Epithelial cell of prostate (primary cell): ENCODE measurements around the gene SLC15A3.
"Not testable (repeated sequence)": the region's sequence is repeated elsewhere in the genome, so short reads cannot be mapped to it uniquely, and the experiment has no call there.

ENCODE experiments used
- DNase-seq: peaks from one replicate; pipeline ENCODE4 v3.0.0-alpha.2; 2011; ENCODE audit warnings: low read depth, low spot score
- H3K27ac ChIP-seq: fragments of 450-650 bp; 2 replicates; pipeline ENCODE4 v1.5.1; 2017; ENCODE audit warnings: mild to moderate bottlenecking

Gene SLC15A3

GRCh38 chr11:60918251-60918938 lies 33.6 kb downstream of the SLC15A3 start:
- no peak for DNase-seq
- peak overlapping the region; percentile 81 for H3K27ac ChIP-seq

DNA sequence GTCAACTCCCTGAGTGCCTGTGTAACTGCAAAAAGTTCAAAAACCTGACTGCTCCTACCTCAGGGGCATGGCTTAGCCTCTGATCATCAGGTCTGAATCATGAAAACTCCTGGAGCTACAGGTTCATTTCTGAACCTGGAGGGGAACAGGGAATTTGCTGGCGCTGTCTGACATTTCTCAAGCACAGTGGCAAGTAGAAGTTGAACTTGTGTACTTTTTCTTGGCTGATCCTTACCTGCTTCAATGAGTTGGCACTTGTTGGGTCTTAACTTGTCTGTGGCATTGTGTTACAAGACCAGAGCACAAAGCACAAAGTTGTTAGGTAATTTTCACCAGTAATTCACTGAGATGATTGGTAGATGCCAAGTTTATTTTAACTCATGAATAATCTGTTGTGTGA lies 34.7 kb downstream of the SLC15A3 start:
- peak; percentile 94 for DNase-seq
- peak overlapping the region; percentile 81 for H3K27ac ChIP-seq

DNA sequence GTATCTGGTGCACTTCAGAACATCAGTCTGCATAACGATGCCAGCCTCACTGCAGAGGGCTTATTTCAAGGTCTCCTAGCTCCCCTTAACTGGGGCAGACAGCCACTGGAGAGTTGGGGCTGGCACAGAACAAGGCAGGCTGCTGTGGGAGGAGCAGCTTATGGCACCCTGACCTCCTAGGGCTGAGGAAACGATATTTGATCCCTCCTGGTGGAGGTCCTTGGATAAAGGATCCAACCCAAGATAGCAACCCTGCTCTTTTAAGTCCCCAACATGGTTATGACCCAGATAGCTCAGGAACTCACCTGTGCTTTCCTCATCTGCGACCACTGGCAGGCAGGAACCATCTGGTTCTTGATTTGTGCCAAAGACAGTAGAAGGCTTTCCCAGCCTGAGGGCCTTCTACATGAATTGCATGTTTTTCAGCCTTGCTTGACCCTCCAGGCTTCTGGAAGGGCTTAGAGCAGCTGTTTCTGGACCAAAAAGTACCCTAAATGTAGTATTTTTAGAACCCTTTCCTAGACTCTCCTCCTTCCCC lies 35.2 kb downstream of the SLC15A3 start:
- H3K27ac ChIP-seq = peak overlapping the region; percentile 81
- no peak for DNase-seq

- no peak for DNase-seq
- peak overlapping the region; percentile 81 for H3K27ac ChIP-seq
Measured at GRCh38 chr11:60915248-60915914, 36.6 kb downstream of the SLC15A3 start.

- no peak for DNase-seq
- H3K27ac ChIP-seq = peak overlapping the region; percentile 81
Measured at GRCh38 chr11:60914633-60915247, 37.2 kb downstream of the SLC15A3 start.

DNA sequence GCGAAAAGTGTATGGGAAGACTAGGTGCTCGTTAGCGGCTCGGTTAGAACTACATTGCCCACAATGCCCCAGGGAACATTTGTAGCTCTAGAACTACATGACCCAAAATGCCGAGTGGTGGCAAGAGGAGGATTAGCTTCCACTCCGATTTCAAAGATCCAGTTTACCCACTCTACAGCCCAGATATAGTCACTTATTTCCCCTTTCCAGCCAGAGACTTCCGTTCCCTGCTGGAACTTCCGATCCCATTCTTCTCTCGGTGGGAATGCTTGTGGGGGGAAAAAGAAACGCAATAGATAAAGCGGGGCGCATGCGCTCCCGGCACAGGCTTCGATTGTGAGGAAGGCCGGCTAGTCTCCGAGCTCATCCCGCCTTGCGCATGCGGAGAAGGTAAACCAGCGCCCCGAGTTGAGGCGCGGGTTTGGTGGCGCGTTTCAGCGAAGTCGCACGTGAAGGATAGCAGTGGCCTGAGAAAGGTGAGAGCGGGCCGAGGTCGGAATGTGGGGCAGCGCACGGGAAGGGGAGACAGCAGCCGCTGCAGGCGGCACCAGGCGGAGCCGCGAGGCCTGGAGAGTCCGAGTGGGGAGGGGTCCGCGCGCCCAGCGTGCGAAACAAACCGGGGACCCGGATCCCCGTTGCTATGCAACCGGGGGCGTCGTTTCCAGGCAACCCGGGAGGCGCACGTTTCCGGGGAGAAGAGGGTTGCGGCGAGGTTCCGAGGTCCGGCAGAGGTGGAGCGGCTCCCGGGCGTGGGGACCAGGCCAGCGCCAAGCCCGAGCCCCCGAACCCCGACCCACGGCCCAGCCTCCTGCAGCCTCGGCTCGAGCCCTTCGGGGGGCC lies 38.0 kb downstream of the SLC15A3 start, which contains the start of gene TMEM109:
Gene TMEM109 (plus strand): TSS at position 366 of the 840 bp plus-strand sequence. CDS start 5,536 bp downstream, outside the sequence.
- peak within 1 kb of the TSS; percentile 81 for H3K27ac ChIP-seq
- DNase-seq = no peak

DNA sequence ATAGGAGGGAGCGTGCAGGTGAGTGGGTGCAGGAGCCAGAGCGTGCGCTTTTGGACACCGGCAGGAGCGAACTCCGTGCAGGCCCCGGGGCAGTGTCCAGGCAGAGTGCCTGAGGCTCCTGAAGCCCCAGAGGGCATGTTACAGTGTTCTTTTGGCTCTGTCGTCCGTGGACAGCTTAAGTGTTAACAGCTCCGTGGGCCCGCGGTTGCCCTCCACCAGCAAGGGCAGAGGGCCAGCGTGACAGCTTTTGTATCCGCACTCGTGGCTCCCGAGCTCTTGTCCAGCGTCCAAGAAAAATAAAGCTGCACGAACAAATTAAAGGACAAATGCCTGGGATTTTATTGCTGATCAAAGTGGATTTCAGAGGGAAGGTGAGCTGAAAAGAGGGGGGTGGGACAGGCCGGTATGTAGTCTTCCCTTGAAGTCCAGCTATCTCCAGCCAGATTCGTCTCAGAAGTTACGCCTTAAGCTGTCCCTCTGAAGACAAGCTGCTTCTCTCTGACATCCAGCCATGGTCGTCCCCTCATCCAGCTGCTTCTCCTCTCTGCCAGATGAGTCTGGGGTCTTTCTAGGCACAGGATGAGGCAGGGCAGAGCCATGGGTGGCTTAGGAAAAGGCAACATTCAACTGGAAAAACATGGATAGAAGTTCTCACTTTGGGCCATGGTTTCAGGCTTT lies 39.0 kb downstream of the SLC15A3 start:
- H3K27ac ChIP-seq = no peak overlapping the region

GRCh38 chr11:60912223-60912850 lies 39.6 kb downstream of the SLC15A3 start:
- DNase-seq = no peak
- no peak overlapping the region for H3K27ac ChIP-seq

More for the DNA sequence above, 39.0 kb downstream of the SLC15A3 start:
- DNase-seq = no peak

DNA sequence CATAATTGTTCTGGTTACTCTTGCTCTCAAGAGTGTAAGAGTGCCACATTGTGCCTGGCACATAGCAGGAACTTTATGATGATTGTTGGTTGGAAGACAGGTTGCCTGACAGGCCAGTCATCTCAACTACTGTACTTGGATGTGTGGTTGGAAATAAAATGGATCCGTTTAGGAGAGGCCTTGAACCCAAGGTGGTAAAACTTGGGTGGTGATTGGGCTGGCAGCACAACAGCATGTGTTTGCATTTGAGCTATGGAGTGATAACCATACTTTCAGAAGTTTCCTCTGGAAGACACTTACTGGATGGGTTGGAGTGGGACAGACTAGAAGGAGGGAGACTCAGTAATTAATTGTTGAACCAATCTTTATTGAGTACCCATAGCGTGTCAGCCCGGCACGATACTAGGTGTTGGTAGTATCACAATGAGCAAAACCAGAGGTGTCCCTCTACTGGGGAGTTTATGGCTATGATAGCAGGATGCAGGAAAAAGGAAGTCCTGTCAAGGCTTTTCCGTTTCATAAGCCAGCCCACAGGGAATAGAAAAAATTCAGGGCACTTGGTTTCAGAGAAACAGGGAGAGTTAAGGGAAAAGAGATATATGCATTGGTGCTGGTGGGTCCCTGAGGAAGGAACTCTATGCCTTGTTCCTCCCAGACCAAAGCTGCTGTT lies 41.1 kb downstream of the SLC15A3 start:
- no peak for DNase-seq
- no peak overlapping the region for H3K27ac ChIP-seq

DNA sequence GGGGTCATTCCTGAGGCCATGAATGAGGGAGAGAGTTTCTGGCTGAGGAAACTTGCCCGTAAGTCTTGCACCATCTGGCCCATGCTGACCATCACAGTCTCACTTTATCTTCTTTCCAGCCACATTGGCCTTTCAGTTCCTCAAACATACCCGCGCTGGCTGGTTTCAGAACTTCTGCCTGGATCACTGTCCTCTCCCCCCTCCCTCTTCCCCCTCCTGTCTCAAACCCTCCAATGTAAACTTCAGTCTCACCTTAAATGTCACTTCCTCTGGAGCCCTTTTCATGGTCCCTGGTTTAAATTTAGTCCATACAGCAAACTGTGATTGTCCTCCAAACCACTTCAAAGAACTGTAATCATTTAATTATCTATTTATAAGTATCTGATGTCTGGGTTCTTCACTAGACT lies 41.7 kb downstream of the SLC15A3 start:
- DNase-seq = no peak
- no peak overlapping the region for H3K27ac ChIP-seq

GRCh38 chr11:60909680-60910280 lies 42.2 kb downstream of the SLC15A3 start:
- DNase-seq, H3K27ac ChIP-seq: not testable (repeated sequence)

GRCh38 chr11:60908803-60909202 lies 43.2 kb downstream of the SLC15A3 start:
- no peak for DNase-seq
- no peak overlapping the region for H3K27ac ChIP-seq

DNA sequence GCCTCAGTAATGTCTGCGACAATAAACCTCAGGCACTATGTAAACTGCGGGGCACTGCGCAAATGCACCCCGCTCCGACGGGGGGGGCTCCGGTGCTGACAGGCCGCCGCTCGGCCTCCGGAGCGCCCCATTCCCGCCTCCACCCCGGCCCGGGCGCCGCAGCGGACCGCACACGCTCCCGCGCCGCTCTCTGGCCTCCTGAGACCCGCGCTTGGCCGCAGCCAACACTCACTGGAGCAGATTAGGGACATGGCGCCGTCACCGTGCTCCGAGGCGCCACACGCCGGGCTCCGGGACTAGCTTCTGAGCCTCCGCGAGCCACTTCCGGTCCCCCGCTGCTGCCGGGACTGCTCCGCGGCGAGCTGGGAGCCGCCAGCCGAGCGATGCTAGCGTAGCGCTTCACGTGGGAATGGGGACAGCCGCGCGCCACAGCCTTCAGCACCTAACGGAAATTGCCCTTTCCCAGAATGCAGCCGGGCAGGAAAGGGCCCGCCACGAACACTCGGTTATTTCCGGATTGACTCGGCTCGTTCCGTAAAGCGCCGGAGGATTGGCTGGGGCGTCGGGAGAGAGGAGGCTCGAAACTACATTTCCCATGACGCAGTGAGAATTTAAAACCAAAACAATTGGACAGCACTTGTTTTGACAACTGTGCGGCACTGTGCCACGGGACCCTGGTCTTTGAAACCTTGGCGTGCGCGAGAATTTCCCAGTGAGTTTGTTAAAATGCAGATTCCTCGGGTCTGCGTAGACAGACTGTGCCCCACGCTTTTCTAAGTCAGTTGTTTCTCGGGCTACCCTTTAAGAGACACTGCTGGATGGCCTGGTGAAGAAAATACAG lies 45.6 kb downstream of the SLC15A3 start, which contains the start of gene PRPF19:
Gene PRPF19 (minus strand): TSS at position 454 of the 841 bp plus-strand sequence. CDS start 203 bp downstream, at position 251.
- peak; percentile 65 for DNase-seq
- H3K27ac ChIP-seq = peak within 1 kb of the TSS; percentile 90

DNA sequence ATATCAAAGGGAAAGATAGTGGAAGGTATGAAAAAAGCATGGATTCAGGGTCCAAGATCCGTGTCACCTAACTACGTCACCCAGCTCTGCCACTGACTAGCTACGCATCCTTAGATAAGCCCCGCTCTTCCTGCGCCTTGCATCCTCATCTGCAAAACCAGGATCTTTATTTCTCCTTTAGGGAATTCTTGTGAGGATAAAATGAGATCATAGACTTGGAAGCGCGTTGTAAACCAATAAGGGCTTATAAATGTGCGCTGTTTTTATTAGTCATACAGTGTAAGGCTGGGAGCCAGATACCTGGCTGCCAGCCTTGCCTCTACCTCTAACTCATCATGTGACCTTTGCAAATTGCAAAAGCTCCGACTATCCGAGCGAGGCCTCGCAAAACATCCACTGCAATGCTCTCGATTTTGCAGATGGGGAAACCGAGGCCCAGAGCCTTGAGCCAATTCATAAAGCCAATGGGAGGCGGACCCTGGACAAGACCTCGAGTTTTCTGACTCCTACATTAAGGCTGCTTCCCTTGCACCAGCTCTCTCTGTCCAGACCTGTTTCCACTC lies 46.3 kb downstream of the SLC15A3 start:
- no peak for DNase-seq

DNA sequence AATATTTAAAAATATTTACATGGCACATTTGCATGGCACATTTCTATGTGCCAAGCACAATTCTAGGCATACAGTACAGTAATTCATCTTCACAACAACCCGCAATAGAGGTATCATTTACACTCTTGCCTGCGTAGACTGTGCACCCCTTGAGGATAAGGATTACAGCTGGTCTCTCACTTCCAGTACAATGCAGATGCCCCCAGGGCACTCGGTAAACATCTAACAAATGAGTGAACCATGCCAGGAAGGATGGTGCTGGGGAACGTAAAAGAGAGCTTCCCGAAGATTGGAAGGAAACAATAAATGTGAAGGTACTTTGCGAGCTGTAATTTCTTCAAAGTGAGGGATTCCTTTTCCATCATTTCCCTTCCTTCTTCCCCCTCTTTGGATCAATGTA lies 46.9 kb downstream of the SLC15A3 start:
- H3K27ac ChIP-seq = peak overlapping the region; percentile 90
- no peak for DNase-seq

More for the DNA sequence above, 46.3 kb downstream of the SLC15A3 start:
- peak overlapping the region; percentile 90 for H3K27ac ChIP-seq

GRCh38 chr11:60902625-60903024 lies 49.4 kb downstream of the SLC15A3 start:
- H3K27ac ChIP-seq = no peak overlapping the region

More at GRCh38 chr11:60902625-60903024, 49.4 kb downstream of the SLC15A3 start:
- no peak for DNase-seq
